Central memory CD8-positive, alpha-beta T cell (primary cell): ENCODE results near the gene GRAMD4.
"Not testable (repeated sequence)": the region's sequence is repeated elsewhere in the genome, so short reads cannot be mapped to it uniquely, and the experiment has no call there.

Experiments
- ATAC-seq: fragments of 150-1000 bp; cut with Tn5 transposase; replicated peaks from 2 replicates; pipeline ENCODE4 v1.10.0; 2022; ENCODE audit warnings: mild to moderate bottlenecking, moderate FRiP score, moderate number of reproducible peaks; ENCODE audit not compliant: poor library complexity, severe bottlenecking; ENCODE audit errors: extremely low read depth
- DNase-seq, 2 donors: peaks; one replicate each; pipeline ENCODE4 v3.0.0; 2021; ENCODE audit warnings: low spot score in 2 of 2
- H3K27ac Mint-ChIP-seq: one replicate; pipeline ENCODE4 v1.8.0; 2022; ENCODE audit warnings: low read depth, mild to moderate bottlenecking, moderate library complexity, mixed read lengths
- H3K27me3 Mint-ChIP-seq: one replicate; pipeline ENCODE4 v1.8.0; 2022; ENCODE audit warnings: mixed read lengths
- H3K36me3 Mint-ChIP-seq: one replicate; pipeline ENCODE4 v1.8.0; 2022; ENCODE audit warnings: mild to moderate bottlenecking, moderate library complexity, mixed read lengths; ENCODE audit not compliant: insufficient read depth
- H3K4me1 Mint-ChIP-seq: one replicate; pipeline ENCODE4 v1.8.0; 2022; ENCODE audit warnings: mixed read lengths
- H3K4me3 Mint-ChIP-seq: one replicate; pipeline ENCODE4 v1.8.0; 2022; ENCODE audit warnings: mild to moderate bottlenecking, moderate library complexity, mixed read lengths
- H3K9me3 Mint-ChIP-seq: one replicate; pipeline ENCODE4 v1.8.0; 2022; ENCODE audit warnings: mixed read lengths

The GRAMD4 gene

DNA sequence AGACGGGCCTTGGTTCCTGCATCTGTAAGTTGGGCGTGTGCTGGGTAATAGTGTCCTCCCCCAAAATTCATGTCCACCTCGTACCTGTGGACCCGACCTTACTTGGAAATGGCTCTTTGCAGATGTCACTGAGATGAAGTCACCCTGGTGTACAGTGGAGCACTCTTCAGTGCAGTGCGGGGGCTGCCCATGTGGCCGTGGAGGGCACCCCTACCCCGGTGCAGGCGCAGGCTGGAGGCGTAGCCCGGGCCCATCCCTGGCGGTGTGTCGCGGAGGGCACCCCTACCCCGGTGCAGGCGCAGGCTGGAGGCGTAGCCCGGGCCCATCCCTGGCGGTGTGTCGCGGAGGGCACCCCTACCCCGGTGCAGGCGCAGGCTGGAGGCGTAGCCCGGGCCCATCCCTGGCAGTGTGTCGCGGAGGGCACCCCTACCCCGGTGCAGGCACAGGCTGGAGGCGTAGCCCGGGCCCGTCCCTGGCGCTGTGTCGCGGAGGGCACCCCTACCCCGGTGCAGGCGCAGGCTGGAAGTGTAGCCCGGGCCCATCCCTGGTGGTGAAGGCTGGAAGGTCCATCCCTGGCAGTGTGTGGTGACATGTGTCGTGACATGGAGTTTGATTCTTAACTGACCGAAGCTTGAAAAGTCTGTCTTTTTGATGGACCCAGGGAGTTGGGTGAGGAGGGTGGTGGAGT is 1.2 kb downstream of the GRAMD4 start:
- not testable (repeated sequence) for H3K27me3 Mint-ChIP-seq, H3K4me3 Mint-ChIP-seq, ATAC-seq, H3K36me3 Mint-ChIP-seq, H3K4me1 Mint-ChIP-seq, DNase-seq, H3K9me3 Mint-ChIP-seq, H3K27ac Mint-ChIP-seq

DNA sequence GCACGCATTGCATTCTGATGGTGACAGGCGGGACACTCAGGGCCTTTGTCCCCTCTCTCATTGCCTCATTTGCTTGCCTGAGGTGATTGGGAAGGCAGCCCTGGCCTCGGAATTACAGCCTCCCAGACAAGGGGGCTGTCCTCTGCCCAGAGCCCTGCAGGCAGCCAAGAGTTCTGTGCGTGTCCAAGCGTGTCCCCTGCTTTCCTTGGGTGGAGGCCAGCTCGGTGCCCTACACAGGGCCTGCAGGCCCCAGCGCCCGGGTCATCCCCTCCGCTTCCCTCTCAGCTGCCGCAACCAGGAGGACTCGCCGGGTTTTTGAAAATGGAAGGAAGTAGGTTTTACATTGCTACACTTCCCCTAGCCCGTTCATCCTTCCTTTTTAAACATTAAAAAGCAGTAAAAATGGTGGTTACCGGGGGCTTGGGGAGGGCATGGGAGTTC is 1.9 kb downstream of the GRAMD4 start:
- DNase-seq = no peak
- Mint-ChIP-seq H3K4me1 (no peaks in the 10 kb centered on the region), H3K27ac (no peak overlapping the region)

DNA sequence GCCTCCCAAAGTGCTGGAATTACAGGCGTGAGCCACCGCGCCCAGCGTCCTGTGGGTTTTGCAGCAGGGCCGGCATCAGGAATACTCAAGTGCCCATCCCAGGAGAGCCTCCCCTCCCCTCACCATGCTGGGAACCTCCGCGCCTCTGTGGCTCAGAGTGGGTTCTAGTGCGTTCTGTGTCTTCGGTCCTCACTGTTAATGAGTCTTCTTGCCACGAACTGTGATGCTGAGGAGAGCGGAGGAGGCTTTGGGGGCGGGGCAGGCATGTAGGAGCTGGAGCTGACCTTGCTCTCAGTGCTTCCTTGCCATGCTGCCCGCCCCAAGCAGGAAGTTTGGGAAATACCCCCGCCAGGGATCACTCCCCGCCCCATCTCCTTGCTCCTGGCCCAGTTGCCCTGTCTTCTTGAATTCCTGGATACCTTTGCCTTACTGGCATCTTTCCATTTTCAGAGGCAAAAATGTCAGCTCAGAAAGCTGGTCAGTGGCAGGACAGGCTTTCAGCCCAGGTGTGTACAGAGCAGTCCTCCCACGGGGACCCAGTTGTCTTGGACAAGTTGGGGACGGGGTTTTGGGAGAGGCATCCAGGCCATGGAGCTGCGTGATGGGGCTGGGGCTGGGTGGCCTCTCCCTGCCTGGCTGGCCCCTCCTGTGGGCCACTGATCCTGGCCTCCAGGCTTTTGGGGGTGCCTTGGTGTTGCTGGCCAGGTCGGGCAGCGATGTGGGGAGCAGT is 5.1 kb downstream of the GRAMD4 start:
- Mint-ChIP-seq H3K9me3 (no peaks in the 10 kb centered on the region), H3K27me3 (no peaks in the 10 kb centered on the region), H3K36me3 (peaks cover 4% of the 10 kb centered on the region), H3K27ac (no peak overlapping the region), H3K4me1 (no peaks in the 10 kb centered on the region), H3K4me3 (no peak overlapping the region)
- DNase-seq (no peak), ATAC-seq (no peak)

More for the DNA sequence above, 1.9 kb downstream of the GRAMD4 start:
- no peak overlapping the region for H3K4me3 Mint-ChIP-seq
- no peak for ATAC-seq
- no peaks in the 10 kb centered on the region for H3K9me3 Mint-ChIP-seq
- peaks cover 1% of the 10 kb centered on the region for H3K36me3 Mint-ChIP-seq
- no peaks in the 10 kb centered on the region for H3K27me3 Mint-ChIP-seq

DNA sequence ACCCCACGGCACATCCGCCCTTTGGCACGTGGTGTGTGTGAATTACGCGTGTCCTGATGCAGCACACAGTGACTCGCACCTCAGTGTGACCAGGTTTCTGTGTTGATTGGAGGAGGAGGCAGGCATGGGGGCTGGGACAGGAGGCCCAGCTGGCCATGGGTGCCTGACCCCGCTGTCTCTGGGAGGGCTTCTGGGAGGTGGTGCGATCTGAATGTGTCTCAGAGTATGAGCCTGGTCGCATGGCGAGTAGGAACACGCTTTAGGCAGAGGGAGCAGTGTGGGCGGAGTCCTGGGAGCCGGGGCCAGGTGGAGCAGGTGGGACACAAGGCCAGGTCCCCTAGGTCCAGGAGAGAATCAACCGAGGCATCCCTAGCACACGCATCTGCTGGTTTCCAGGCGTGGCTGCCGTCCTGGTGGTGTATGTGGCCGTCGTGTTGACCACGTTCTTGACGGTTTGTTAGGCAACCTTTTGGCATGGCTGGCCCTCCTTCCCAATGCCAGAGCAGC is 5.7 kb downstream of the GRAMD4 start:
- DNase-seq (no peak), ATAC-seq (no peak)
- H3K27ac Mint-ChIP-seq = no peak overlapping the region
- H3K4me3 Mint-ChIP-seq = no peak overlapping the region
- no peaks in the 10 kb centered on the region for H3K27me3 Mint-ChIP-seq
- no peaks in the 10 kb centered on the region for H3K9me3 Mint-ChIP-seq
- no peaks in the 10 kb centered on the region for H3K4me1 Mint-ChIP-seq
- peaks cover 4% of the 10 kb centered on the region for H3K36me3 Mint-ChIP-seq

DNA sequence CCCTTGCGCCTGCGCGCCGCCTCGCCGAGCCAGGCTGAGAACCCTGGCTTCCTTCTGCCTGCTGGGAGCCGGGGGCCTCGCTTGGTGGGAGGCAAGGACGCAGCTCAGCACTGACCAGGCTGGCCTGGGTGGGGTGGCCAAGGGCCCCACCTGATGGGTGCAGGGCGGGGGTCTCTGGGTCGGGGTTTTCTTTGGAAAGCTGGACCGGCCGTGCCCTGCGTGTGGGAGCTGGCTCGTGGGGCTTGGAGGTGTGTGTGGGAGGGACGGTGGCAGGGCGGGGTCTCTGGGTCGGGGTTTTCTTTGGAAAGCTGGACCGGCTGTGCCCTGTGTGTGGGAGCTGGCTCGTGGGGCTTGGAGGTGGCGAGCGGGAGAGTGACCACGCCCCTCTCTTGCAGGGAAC is 6.2 kb downstream of the GRAMD4 start:
- DNase-seq (no peak), ATAC-seq (no peak)
- no peak overlapping the region for H3K4me3 Mint-ChIP-seq
- no peaks in the 10 kb centered on the region for H3K9me3 Mint-ChIP-seq
- no peaks in the 10 kb centered on the region for H3K27me3 Mint-ChIP-seq
- no peak overlapping the region for H3K27ac Mint-ChIP-seq
- no peaks in the 10 kb centered on the region for H3K4me1 Mint-ChIP-seq
- peaks cover 4% of the 10 kb centered on the region for H3K36me3 Mint-ChIP-seq

DNA sequence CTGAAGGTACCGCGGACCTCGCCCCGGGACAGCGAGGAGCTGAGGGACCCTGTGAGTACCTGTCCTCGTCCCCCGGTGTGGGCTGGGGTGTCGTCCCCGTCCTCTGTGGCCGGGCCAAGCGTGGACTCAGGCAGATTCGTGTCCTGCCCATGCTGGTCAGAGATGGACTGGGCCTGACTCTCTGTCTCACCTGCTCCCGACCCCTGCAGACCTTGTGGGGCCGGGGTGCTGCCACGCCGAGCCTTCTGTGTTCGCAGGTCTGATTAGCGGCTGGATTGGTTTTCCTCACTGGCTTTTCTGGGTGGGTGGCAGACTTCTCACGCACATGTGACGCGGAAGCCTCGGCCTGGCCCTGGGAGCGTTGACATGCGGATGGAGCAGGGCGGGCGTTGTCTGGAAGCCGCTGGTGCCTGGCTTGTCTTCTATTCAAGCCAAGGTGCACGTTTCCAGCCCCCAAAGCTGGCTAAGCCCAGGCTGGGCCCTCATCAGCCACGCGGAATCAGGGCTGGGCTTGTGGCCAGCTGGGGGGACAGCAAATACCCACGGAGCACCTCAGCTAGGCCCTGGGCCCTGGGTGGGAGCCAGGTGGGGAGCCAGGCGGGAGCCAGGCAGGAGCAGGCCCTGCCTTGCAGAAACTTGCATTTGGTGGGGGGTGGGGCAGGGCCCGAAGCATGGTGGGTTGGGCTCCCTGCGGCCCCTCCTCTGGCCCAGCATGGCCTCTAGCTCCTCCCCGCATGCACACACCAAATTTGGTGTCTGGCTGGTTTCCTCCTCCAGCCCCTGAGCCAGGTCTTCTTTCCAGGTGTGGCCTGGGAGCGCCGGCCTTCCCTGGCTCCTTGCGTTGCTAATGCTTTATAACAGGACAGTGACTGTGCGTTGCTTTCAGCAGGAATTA is 7.0 kb downstream of the GRAMD4 start:
- ATAC-seq = no peak

DNA sequence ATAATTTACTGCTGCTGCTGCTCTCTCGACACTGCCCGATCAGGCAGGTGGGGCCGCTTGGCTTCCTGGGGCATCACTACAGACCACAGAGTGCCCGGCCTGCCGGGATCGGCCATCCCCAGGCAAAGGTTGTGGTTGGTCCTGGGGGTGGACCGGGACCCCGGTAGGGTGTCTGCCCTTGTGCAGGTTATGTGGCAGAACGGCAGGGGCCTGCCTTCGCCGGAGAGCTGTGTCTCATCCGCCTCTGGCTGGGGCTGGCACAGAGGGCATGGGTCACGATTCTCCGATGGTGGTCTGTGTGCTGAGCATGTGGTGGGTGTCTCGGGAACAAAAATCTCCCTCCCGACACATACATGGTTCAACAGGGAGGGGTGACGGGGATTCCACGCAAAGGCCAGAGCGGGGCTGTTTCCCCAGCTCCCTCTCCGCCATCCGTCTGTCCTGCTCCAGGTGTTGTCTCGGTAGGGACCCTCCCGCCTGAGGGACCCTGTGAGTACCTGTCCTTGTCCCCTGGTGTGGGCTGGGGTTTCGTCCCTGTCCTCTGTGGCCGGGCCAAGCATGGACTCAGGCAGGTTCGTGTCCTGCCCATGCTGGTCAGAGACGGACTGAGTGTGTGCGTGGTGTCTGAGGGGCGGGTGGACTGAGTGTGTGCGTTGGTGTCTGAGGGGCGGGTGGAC is 7.8 kb downstream of the GRAMD4 start:
- H3K27me3 Mint-ChIP-seq = no peaks in the 10 kb centered on the region
- no peaks in the 10 kb centered on the region for H3K9me3 Mint-ChIP-seq
- H3K4me1 Mint-ChIP-seq = no peaks in the 10 kb centered on the region
- H3K4me3 Mint-ChIP-seq = no peak overlapping the region
- peaks cover 4% of the 10 kb centered on the region for H3K36me3 Mint-ChIP-seq
- DNase-seq (no peak), ATAC-seq (no peak)
- no peak overlapping the region for H3K27ac Mint-ChIP-seq

More for the DNA sequence above, 7.0 kb downstream of the GRAMD4 start:
- Mint-ChIP-seq H3K4me3 (no peak overlapping the region), H3K4me1 (no peaks in the 10 kb centered on the region), H3K36me3 (peaks cover 4% of the 10 kb centered on the region), H3K9me3 (no peaks in the 10 kb centered on the region), H3K27me3 (no peaks in the 10 kb centered on the region), H3K27ac (no peak overlapping the region)
- DNase-seq = no peak

DNA sequence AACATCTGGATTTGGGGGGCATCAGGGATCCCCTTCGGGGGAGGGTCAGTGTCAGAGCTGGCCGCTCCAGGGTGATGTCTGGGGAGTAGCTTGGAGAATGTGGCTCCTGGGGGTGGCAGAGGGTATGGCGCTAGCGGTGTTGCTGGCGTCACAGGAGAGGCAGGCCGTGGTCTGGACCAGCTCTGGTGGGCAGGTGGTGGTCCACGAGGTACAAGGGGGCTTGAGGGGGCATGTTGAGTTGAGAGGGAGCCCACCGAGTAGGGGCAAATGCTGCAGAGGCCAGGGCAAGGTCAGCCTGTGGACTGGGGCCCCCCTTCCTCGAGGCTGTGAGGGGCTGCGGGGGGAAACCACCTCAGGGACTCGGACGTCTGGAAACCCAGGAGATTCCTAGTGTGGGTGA is 8.6 kb downstream of the GRAMD4 start:
- H3K4me1 Mint-ChIP-seq = no peaks in the 10 kb centered on the region
- H3K27me3 Mint-ChIP-seq = no peaks in the 10 kb centered on the region
- H3K9me3 Mint-ChIP-seq = no peaks in the 10 kb centered on the region
- H3K27ac Mint-ChIP-seq = no peak overlapping the region
- ATAC-seq (no peak), DNase-seq (no peak)
- H3K36me3 Mint-ChIP-seq = peaks cover 4% of the 10 kb centered on the region
- no peak overlapping the region for H3K4me3 Mint-ChIP-seq

DNA sequence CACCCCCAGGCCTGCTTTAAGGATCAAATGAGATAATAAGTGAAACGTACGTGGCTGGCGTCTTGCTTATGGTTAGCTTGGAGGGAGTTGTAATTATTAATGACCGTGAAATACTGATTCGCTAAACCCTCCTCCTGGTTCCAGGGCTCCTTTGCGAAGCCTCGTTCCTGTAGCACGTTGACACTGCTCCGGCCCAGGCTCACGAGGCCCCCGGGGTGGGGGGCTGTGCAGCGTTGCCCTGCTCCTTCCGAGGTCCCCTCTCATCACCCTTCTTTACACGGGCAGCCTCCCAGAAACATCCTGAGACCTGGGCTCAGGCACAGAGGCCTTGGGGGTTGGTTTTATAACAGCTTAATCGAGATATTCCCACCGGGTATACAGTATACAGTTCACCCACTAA is 9.1 kb downstream of the GRAMD4 start:
- Mint-ChIP-seq H3K36me3 (peaks cover 4% of the 10 kb centered on the region), H3K27me3 (no peaks in the 10 kb centered on the region), H3K9me3 (no peaks in the 10 kb centered on the region), H3K4me3 (no peak overlapping the region), H3K4me1 (peaks cover 5% of the 10 kb centered on the region), H3K27ac (peak overlapping the region; percentile 23)
- DNase-seq (no peak), ATAC-seq (no peak)

DNA sequence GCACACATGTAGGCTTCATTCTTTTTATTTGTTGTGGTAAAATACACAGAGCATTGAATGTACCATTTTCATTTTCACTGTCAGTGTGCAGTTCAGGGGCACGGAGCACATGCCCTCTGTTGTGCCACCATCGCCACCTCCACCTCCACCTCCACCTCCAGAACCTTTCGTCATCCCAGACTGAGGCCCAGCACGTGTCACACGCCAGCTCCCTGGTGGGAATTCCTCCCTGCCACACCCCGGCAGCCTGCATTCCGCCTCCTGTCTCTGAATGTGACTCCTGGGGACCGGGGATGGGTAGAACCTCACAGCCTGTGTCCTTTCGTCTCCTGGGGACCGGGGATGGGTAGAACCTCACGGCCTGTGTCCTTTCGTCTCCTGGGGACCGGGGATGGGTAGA is 10.9 kb downstream of the GRAMD4 start:
- H3K27ac Mint-ChIP-seq = no peak overlapping the region
- no peak overlapping the region for H3K4me3 Mint-ChIP-seq
- no peak for DNase-seq
- peaks cover 4% of the 10 kb centered on the region for H3K36me3 Mint-ChIP-seq
- H3K4me1 Mint-ChIP-seq = peaks cover 6% of the 10 kb centered on the region
- no peaks in the 10 kb centered on the region for H3K9me3 Mint-ChIP-seq
- no peaks in the 10 kb centered on the region for H3K27me3 Mint-ChIP-seq
- ATAC-seq = no peak

DNA sequence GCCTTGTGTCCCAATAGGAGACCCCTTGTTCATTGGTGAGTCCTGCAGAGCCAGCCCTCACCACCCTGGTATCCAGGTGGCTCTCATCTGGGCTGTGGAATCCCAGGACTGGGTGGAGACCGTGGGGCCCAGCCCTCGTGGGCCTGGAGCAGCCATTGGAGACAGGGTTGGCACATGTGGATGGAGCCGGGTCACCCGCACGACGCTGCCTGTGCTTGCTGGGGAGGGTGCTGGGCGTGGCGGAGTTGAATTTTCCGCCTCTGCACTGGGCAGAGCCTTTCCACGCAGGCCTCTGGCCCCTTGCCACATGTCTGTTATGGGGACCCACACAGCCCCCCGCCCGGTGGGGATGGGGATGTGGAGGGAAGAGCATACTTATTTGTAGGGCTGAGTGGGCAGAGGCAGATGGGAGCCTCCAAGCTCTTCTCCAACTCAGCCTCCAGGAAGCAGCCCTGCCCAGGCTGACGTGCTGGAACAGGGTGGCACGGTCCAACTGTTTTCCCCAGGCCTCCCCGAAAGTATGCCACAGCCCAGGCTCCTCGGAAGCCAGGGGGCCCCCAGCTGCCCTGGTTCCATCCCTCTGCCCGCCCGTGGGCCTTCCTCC is 12.6 kb downstream of the GRAMD4 start:
- H3K4me3 Mint-ChIP-seq = no peak overlapping the region
- H3K27me3 Mint-ChIP-seq = no peaks in the 10 kb centered on the region
- no peak overlapping the region for H3K27ac Mint-ChIP-seq
- no peak for DNase-seq
- H3K4me1 Mint-ChIP-seq = peaks cover 6% of the 10 kb centered on the region
- ATAC-seq = no peak
- H3K9me3 Mint-ChIP-seq = no peaks in the 10 kb centered on the region
- H3K36me3 Mint-ChIP-seq = peaks cover 2% of the 10 kb centered on the region
